H9 (cell line): ENCODE data around the gene C2orf81. TPM values are rescaled to one million over a fixed set of nuclear protein-coding genes. Genes with fewer than 3 reads are reported as not detected.

Source experiments
- DNase-seq: peaks from one replicate; pipeline ENCODE4 v3.0.0-alpha.2; 2017
- H2AFZ ChIP-seq: one replicate; pipeline ENCODE4 v1.6.1; 2013; ENCODE audit warnings: mild to moderate bottlenecking, low read length, control low read depth, moderate library complexity
- H2AK5ac ChIP-seq: 2 replicates; pipeline ENCODE4 v1.6.1; 2013; ENCODE audit warnings: low read length, control low read depth, mixed read lengths; ENCODE audit not compliant: insufficient read length
- H2BK120ac ChIP-seq: one replicate; pipeline ENCODE4 v1.6.1; 2013; ENCODE audit warnings: low read depth, mild to moderate bottlenecking, low read length, control low read depth, inconsistent platforms; ENCODE audit not compliant: poor library complexity, severe bottlenecking
- H2BK12ac ChIP-seq: 2 replicates; pipeline ENCODE4 v1.6.1; 2013; ENCODE audit warnings: low read length, control low read depth, mixed read lengths, low read depth; ENCODE audit not compliant: insufficient read length
- H2BK15ac ChIP-seq: 2 replicates; pipeline ENCODE4 v1.6.1; 2013; ENCODE audit warnings: low read depth, low read length, control low read depth
- H2BK20ac ChIP-seq: one replicate; pipeline ENCODE4 v1.6.1; 2013; ENCODE audit warnings: low read depth, mild to moderate bottlenecking, low read length, control low read depth, inconsistent platforms; ENCODE audit not compliant: poor library complexity, severe bottlenecking
- H2BK5ac ChIP-seq: 2 replicates; pipeline ENCODE4 v1.6.1; 2013; ENCODE audit warnings: low read length, control low read depth, mixed read lengths; ENCODE audit not compliant: insufficient read length
- H3K14ac ChIP-seq: 2 replicates; pipeline ENCODE4 v1.6.1; 2013; ENCODE audit warnings: low read length, control low read depth; ENCODE audit not compliant: insufficient read depth
- H3K18ac ChIP-seq: 2 replicates; pipeline ENCODE4 v1.6.1; 2013; ENCODE audit warnings: low read depth, mild to moderate bottlenecking, mixed read lengths, low read length, control low read depth; ENCODE audit not compliant: insufficient read length
- H3K23ac ChIP-seq: 2 replicates; pipeline ENCODE4 v1.6.1; 2013; ENCODE audit warnings: low read length, control low read depth, mixed read lengths, low read depth; ENCODE audit not compliant: insufficient read length
- H3K23me2 ChIP-seq: 2 replicates; pipeline ENCODE4 v1.6.1; 2013; ENCODE audit warnings: low read depth, mild to moderate bottlenecking, mixed read lengths, low read length, control low read depth; ENCODE audit not compliant: insufficient read length, poor library complexity, severe bottlenecking
- H3K27ac ChIP-seq: 2 replicates; pipeline ENCODE4 v1.5.1; 2013; ENCODE audit warnings: low read length, control low read depth, mixed read lengths, low read depth; ENCODE audit not compliant: insufficient read length
- H3K27me3 ChIP-seq: 2 replicates; pipeline ENCODE4 v1.6.1; 2013; ENCODE audit warnings: low read length, control low read depth, inconsistent platforms; ENCODE audit not compliant: insufficient read depth
- H3K4ac ChIP-seq: 2 replicates; pipeline ENCODE4 v1.6.1; 2013; ENCODE audit warnings: low read depth, mild to moderate bottlenecking, control low read depth, inconsistent platforms, low read length, moderate library complexity
- H3K4me1 ChIP-seq: 2 replicates; pipeline ENCODE4 v1.6.1; 2013; ENCODE audit warnings: low read length, control low read depth, inconsistent platforms; ENCODE audit not compliant: insufficient read depth
- H3K4me2 ChIP-seq: 2 replicates; pipeline ENCODE4 v1.6.1; 2013; ENCODE audit warnings: low read length, control low read depth, mixed read lengths; ENCODE audit not compliant: insufficient read length, insufficient read depth
- H3K56ac ChIP-seq: 2 replicates; pipeline ENCODE4 v1.6.1; 2013; ENCODE audit warnings: low read depth, mild to moderate bottlenecking, mixed read lengths, low read length, control low read depth; ENCODE audit not compliant: insufficient read length
- H3K79me1 ChIP-seq: 2 replicates; pipeline ENCODE4 v1.6.1; 2013; ENCODE audit warnings: low read depth, mild to moderate bottlenecking, moderate library complexity, low read length, control low read depth, inconsistent platforms; ENCODE audit not compliant: insufficient read depth, poor library complexity, severe bottlenecking
- H3K79me2 ChIP-seq: 2 replicates; pipeline ENCODE4 v1.6.1; 2013; ENCODE audit warnings: low read length, control low read depth, inconsistent platforms; ENCODE audit not compliant: insufficient read depth
- H3K9ac ChIP-seq: 2 replicates; pipeline ENCODE4 v1.6.1; 2013; ENCODE audit warnings: low read length, control low read depth, mixed read lengths; ENCODE audit not compliant: insufficient read length; ENCODE audit errors: extremely low read depth
- H3K9me3 ChIP-seq: one replicate; pipeline ENCODE4 v1.6.1; 2013; ENCODE audit warnings: low read depth, low read length, inconsistent platforms; ENCODE audit not compliant: control insufficient read depth
- H3T11ph ChIP-seq: one replicate; pipeline ENCODE4 v1.6.1; 2013; ENCODE audit warnings: mild to moderate bottlenecking, low read length, control low read depth, inconsistent platforms
- H4K20me1 ChIP-seq: one replicate; pipeline ENCODE4 v1.6.1; 2013; ENCODE audit not compliant: control insufficient read depth, insufficient read length, insufficient read depth
- H4K5ac ChIP-seq: 2 replicates; pipeline ENCODE4 v1.6.1; 2013; ENCODE audit warnings: low read depth, mild to moderate bottlenecking, mixed read lengths, low read length, control low read depth; ENCODE audit not compliant: insufficient read length
- H4K8ac ChIP-seq: replicated peaks from 2 replicates; pipeline ENCODE4 v1.6.1; 2013; ENCODE audit warnings: low read length, control low read depth, mixed read lengths, low read depth; ENCODE audit not compliant: insufficient read length
- H4K91ac ChIP-seq: 2 replicates; pipeline ENCODE4 v1.6.1; 2013; ENCODE audit warnings: low read depth, mild to moderate bottlenecking, moderate library complexity, mixed read lengths, low read length, control low read depth; ENCODE audit not compliant: insufficient read length
- H3K27ac Mint-ChIP-seq, 3 experiments: 2 replicates in 2 of 3; 3 replicates in 1 of 3; pipeline ENCODE4 v1.8.0; 2020 to 2021; ENCODE audit warnings: mixed read lengths in 3 of 3, mild to moderate bottlenecking in 1 of 3, moderate library complexity in 1 of 3
- H3K27me3 Mint-ChIP-seq: 2 replicates; pipeline ENCODE4 v1.8.0; 2021; ENCODE audit warnings: low read depth, mild to moderate bottlenecking, moderate library complexity, mixed read lengths
- H3K36me3 Mint-ChIP-seq, 3 experiments: 2 replicates in 2 of 3; 3 replicates in 1 of 3; pipeline ENCODE4 v1.8.0; 2020 to 2021; ENCODE audit warnings: low read depth in 3 of 3, mixed read lengths in 3 of 3; ENCODE audit not compliant: insufficient read depth in 1 of 3
- H3K4me1 Mint-ChIP-seq, 2 experiments: 2 replicates each; pipeline ENCODE4 v1.8.0; 2020; ENCODE audit warnings: mixed read lengths in 2 of 2
- H3K4me3 Mint-ChIP-seq, 2 experiments: 2 replicates in 1 of 2; 3 replicates in 1 of 2; pipeline ENCODE4 v1.8.0; 2020 to 2021; ENCODE audit warnings: mild to moderate bottlenecking in 2 of 2, mixed read lengths in 2 of 2, moderate library complexity in 1 of 2
- H3K9me3 Mint-ChIP-seq, 2 experiments: 2 replicates in 1 of 2; 3 replicates in 1 of 2; pipeline ENCODE4 v1.8.0; 2020; ENCODE audit warnings: mild to moderate bottlenecking in 2 of 2, mixed read lengths in 2 of 2, moderate library complexity in 1 of 2
- WGBS: extraction: QIAGEN DNeasy Blood & Tissue Kit; methylation state at CpG from one replicate; pipeline ENCODE4 v1.1.7; 2013; ENCODE audit warnings: missing lambda C conversion rate, low lambda C conversion rate, mixed read lengths; ENCODE audit not compliant: insufficient read length; ENCODE audit errors: extremely low coverage; 5-methylcytosine and 5-hydroxymethylcytosine counted together
- total RNA-seq: library from RNA; stranded (reverse); gene quantifications from 2 replicates; pipeline ENCODE4 v1.2.1, GENCODE V29; 2021
- TF ChIP-seq, protein P1 (sequence below): fragments of 200-600 bp; sonication (generic); conservative IDR thresholded peaks from 3 replicates; pipeline ENCODE4 v1.8.0; 2021; ENCODE audit warnings: antibody characterized with exemption, mild to moderate bottlenecking

The C2orf81 gene
- total RNA-seq, 1 experiment from 2014 or later, result 3.5 TPM

DNA sequence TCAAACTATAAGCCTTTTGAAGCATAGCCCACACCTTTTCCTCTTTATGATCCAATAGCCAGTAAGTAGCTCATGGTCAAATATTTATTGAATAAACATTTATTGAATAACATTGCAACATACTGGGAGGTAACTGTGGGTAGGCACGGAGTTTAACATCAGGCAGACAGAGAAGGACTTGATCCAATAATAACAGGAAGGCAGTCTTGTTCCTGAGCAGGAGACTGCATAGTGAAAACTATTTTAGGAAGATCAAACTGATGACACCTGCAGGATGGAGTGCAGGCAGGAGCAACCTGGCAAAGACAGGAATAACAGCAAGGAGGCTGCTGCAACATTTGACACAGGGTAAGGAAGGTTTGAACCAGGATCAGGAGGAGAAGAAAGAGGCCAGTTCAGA, 38.2 kb downstream of the C2orf81 start:
- Mint-ChIP-seq H3K4me1 (peaks cover 18 to 27% of the 10 kb centered on the region in 2 experiments), H3K4me3 (no peak overlapping the region), H3K27me3 (no peaks in the 10 kb centered on the region), H3K36me3 (peaks cover 2 to 5% (median 2%) of the 10 kb centered on the region in 3 experiments; a peak in 5 of 7 replicates), H3K9me3 (no peaks in the 10 kb centered on the region), H3K27ac (peak overlapping the region in 2 of 3 experiments; percentile 17 to 30; a peak in 3 of 7 replicates)
- Histone ChIP-seq H3K23me2 (no peaks in the 10 kb centered on the region), H3T11ph (no peak overlapping the region), H3K56ac (no peak overlapping the region), H3K9me3 (no peaks in the 10 kb centered on the region), H3K23ac (no peak overlapping the region), H2BK12ac (no peak overlapping the region), H2BK5ac (no peak overlapping the region), H3K79me1 (peaks cover 11% of the 10 kb centered on the region), H3K4me1 (no peaks in the 10 kb centered on the region; the same call in 1 of the 2 replicates), H3K18ac (no peak overlapping the region), H3K27ac (no peak overlapping the region), H2AFZ (no peak overlapping the region), H2BK15ac (no peak overlapping the region), H4K91ac (no peak overlapping the region), H3K14ac (no peak overlapping the region), H3K4me2 (no peak overlapping the region), H3K4ac (no peak overlapping the region), H4K20me1 (no peaks in the 10 kb centered on the region), H2AK5ac (no peak overlapping the region), H3K27me3 (no peaks in the 10 kb centered on the region), H4K8ac (no peak overlapping the region), H2BK20ac (no peak overlapping the region), H2BK120ac (no peak overlapping the region), H3K79me2 (peaks cover 7% of the 10 kb centered on the region; the same call in 1 of the 2 replicates), H3K9ac (no peak overlapping the region), H4K5ac (no peak overlapping the region)
- WGBS, result no CpG with 5 or more reads among the region's 1 CpG
- no peak for DNase-seq
- TF ChIP-seq, protein P1, sequence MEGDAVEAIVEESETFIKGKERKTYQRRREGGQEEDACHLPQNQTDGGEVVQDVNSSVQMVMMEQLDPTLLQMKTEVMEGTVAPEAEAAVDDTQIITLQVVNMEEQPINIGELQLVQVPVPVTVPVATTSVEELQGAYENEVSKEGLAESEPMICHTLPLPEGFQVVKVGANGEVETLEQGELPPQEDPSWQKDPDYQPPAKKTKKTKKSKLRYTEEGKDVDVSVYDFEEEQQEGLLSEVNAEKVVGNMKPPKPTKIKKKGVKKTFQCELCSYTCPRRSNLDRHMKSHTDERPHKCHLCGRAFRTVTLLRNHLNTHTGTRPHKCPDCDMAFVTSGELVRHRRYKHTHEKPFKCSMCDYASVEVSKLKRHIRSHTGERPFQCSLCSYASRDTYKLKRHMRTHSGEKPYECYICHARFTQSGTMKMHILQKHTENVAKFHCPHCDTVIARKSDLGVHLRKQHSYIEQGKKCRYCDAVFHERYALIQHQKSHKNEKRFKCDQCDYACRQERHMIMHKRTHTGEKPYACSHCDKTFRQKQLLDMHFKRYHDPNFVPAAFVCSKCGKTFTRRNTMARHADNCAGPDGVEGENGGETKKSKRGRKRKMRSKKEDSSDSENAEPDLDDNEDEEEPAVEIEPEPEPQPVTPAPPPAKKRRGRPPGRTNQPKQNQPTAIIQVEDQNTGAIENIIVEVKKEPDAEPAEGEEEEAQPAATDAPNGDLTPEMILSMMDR, result no peak
